Thyroid gland (tissue), 4 donors: ENCODE results near the gene CCSER1. TPM values are rescaled to one million over a fixed set of nuclear protein-coding genes. Genes with fewer than 3 reads are reported as not detected.

Experiments used
- DNase-seq, 2 donors: peaks; one replicate each; pipeline ENCODE4 v3.0.0-alpha.2; 2019
- H3K27ac ChIP-seq, 3 donors: fragments of 200-600 bp; sonication (generic); 1 replicate in 2 of 3; 2 replicates in 1 of 3; pipeline ENCODE4 v1.5.1; 2016 to 2019; ENCODE audit warnings: mild to moderate bottlenecking in 1 of 3, moderate library complexity in 1 of 3
- H3K27me3 ChIP-seq: fragments of 200-600 bp; sonication (generic); one replicate; pipeline ENCODE4 v1.5.1; 2019
- H3K36me3 ChIP-seq, 2 donors: fragments of 200-600 bp; sonication (generic); one replicate each; pipeline ENCODE4 v1.5.1; 2016 to 2019
- H3K4me1 ChIP-seq, 2 donors: fragments of 200-600 bp; sonication (generic); one replicate each; pipeline ENCODE4 v1.5.1; 2017 to 2019
- H3K4me3 ChIP-seq, 3 donors: fragments of 200-600 bp; sonication (generic); replicated peaks in 1 of 3; 1 replicate in 2 of 3; 2 replicates in 1 of 3; pipeline ENCODE4 v1.5.1; 2016; ENCODE audit warnings: mild to moderate bottlenecking in 1 of 3
- H3K9me3 ChIP-seq: fragments of 200-600 bp; sonication (generic); one replicate; pipeline ENCODE4 v1.5.1; 2017
- POLR2A ChIP-seq, 2 donors: fragments of 450-650 bp; IDR thresholded peaks; one replicate each; pipeline ENCODE4 v1.6.1; 2017; ENCODE audit warnings: antibody characterized with exemption in 2 of 2, mild to moderate bottlenecking in 2 of 2, moderate library complexity in 1 of 2
- WGBS, 2 donors: methylation state at CpG; one replicate each; pipeline ENCODE4 v1.1.5; 2017; 5-methylcytosine and 5-hydroxymethylcytosine counted together
- intact Hi-C: fragments of 100-400 bp; cut with DNase I; formaldehyde crosslinking; loops from one replicate; pipeline ENCODE4 v1.15.1; 2023
- total RNA-seq, 4 donors: library from RNA; depleted of rRNA; stranded (reverse); fragments of >200 nt; gene quantifications; one replicate each; pipeline ENCODE4 v1.2.3, GENCODE V29; 2016
- TF ChIP-seq, protein P1 (sequence below), 6 experiments: fragments of 200-600 bp in 3 of 6; fragments of 450-650 bp in 3 of 6; sonication (generic) in 3 of 6; IDR thresholded peaks; one replicate each; pipeline ENCODE4 v1.5.1; 2016 to 2019; ENCODE audit warnings: antibody characterized with exemption in 6 of 6, mild to moderate bottlenecking in 2 of 6, inconsistent platforms in 1 of 6, moderate library complexity in 1 of 6

Gene CCSER1
- total RNA-seq, 4 donors from 2014 or later = 37.7 to 52.3 (median 43.3) TPM

- Histone ChIP-seq H3K4me1 (no peaks in the 10 kb centered on the region), H3K27ac (no peak overlapping the region), H3K36me3 (no peaks in the 10 kb centered on the region), H3K27me3 (no peaks in the 10 kb centered on the region), H3K9me3 (no peaks in the 10 kb centered on the region), H3K4me3 (no peak overlapping the region)
- 52 to 64% methylated on average over 2 of the region's 2 CpGs for WGBS, 2 donors
- TF ChIP-seq, protein P1, sequence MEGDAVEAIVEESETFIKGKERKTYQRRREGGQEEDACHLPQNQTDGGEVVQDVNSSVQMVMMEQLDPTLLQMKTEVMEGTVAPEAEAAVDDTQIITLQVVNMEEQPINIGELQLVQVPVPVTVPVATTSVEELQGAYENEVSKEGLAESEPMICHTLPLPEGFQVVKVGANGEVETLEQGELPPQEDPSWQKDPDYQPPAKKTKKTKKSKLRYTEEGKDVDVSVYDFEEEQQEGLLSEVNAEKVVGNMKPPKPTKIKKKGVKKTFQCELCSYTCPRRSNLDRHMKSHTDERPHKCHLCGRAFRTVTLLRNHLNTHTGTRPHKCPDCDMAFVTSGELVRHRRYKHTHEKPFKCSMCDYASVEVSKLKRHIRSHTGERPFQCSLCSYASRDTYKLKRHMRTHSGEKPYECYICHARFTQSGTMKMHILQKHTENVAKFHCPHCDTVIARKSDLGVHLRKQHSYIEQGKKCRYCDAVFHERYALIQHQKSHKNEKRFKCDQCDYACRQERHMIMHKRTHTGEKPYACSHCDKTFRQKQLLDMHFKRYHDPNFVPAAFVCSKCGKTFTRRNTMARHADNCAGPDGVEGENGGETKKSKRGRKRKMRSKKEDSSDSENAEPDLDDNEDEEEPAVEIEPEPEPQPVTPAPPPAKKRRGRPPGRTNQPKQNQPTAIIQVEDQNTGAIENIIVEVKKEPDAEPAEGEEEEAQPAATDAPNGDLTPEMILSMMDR (IDR thresholded peaks at IDR 0.05) = no peak
- no peak for TF ChIP-seq POLR2A (IDR thresholded peaks at IDR 0.05)
- intact Hi-C loops = no loop called here
- no peak for DNase-seq
Observed at GRCh38 chr4:91302120-91302519, 1174.9 kb downstream of the CCSER1 start.

DNA sequence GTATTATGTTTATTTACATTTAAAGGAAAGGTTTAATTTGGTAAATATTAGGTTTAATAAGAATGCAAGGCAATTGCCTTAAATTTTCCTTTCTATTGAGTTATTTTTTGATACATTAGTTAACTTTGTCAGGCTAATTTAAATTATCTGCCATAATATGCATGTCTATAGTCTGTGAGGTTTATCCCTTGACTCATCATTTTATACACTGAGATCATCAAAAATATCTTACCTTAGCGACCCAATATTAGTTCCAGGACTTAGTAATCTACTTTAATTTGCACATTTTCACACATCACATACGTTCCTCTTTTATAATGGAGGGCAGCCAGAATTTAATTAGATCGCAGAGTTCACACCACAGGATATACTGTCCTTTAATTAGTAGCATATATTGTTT lies 1177.1 kb downstream of the CCSER1 start:
- 81 to 86% methylated on average over 3 of the region's 3 CpGs for WGBS, 2 donors
- intact Hi-C loops = no loop called here
- DNase-seq = no peak
- no peaks in the 10 kb centered on the region for H3K27me3 ChIP-seq
- H3K27ac ChIP-seq = no peak overlapping the region
- no peak overlapping the region for H3K4me3 ChIP-seq
- TF ChIP-seq POLR2A (IDR thresholded peaks at IDR 0.05) = no peak
- TF ChIP-seq, protein P1 (IDR thresholded peaks at IDR 0.05) = no peak
- no peaks in the 10 kb centered on the region for H3K4me1 ChIP-seq
- no peaks in the 10 kb centered on the region for H3K9me3 ChIP-seq
- H3K36me3 ChIP-seq = no peaks in the 10 kb centered on the region

GRCh38 chr4:91317434-91317833 lies 1190.2 kb downstream of the CCSER1 start:
- no peaks in the 10 kb centered on the region for H3K9me3 ChIP-seq
- no peaks in the 10 kb centered on the region for H3K4me1 ChIP-seq
- H3K27ac ChIP-seq = no peak overlapping the region
- no peak for DNase-seq
- no peaks in the 10 kb centered on the region for H3K27me3 ChIP-seq
- H3K4me3 ChIP-seq = no peak overlapping the region
- TF ChIP-seq, protein P1 (IDR thresholded peaks at IDR 0.05) = no peak
- TF ChIP-seq POLR2A (IDR thresholded peaks at IDR 0.05) = no peak
- 72 to 75% methylated on average over 4 of the region's 4 CpGs for WGBS, 2 donors
- intact Hi-C loops = no loop called here
- H3K36me3 ChIP-seq = no peaks in the 10 kb centered on the region

DNA sequence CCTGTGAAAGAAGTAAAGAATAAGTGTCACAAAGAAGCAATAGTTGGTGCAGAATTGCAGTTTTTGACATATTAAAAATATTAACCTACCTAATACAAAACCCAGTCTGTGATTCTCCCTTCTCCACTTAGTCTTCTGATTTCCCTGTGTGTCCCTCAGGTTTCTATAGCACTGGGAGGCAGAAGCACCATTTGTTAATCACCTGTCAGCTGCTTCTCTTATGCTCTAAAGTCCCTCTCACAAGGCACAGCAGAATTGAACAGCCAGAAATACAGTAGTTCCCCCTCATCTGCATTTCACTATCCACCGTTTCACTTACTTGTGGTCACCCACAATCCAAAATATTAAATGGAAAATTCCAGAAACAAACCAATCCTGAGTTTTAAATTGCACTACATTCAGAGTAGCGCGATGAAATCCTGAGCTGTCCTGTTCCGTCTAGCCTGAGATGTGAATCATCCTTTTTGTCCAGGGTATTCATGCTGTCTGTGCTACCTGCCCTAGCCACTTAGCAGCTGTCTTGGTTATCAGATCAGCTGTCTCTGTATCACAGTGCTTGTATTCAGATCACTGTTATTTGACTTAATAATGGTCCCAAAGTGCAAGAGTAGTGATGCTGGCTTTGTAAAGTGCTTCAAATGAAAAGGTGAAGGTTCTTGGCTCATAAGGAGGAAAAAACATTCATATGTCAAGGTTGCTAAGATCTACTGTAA lies 1192.5 kb downstream of the CCSER1 start:
- Histone ChIP-seq H3K4me1 (no peaks in the 10 kb centered on the region), H3K4me3 (no peak overlapping the region), H3K27ac (no peak overlapping the region), H3K27me3 (no peaks in the 10 kb centered on the region), H3K36me3 (no peaks in the 10 kb centered on the region), H3K9me3 (no peaks in the 10 kb centered on the region)
- 91 to 94% methylated on average over 4 of the region's 4 CpGs for WGBS, 2 donors
- no peak for DNase-seq
- no peak for TF ChIP-seq POLR2A (IDR thresholded peaks at IDR 0.05)
- TF ChIP-seq, protein P1 (IDR thresholded peaks at IDR 0.05) = no peak
- intact Hi-C loops = no loop called here

DNA sequence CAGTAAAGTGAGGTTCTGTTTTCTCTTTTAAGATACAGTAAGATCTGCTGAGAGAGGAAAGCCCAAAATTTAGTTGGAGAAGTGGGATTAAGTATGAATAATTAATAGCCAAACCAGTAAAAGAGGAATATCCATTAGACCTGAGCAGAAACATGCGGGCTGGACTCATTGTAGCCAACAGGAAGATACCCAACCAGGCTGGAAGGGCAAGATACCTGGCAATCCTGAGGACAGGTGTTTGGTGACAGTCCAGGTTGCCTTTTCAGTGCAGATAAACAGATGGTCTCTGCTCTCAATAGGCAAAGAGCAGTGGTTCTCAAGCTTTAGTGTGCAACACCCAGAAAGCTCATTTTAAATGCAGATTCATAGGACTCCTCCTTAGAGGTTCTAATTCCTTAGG lies 1195.8 kb downstream of the CCSER1 start:
- TF ChIP-seq, protein P1 (IDR thresholded peaks at IDR 0.05) = no peak
- no peak for TF ChIP-seq POLR2A (IDR thresholded peaks at IDR 0.05)
- Histone ChIP-seq H3K36me3 (no peaks in the 10 kb centered on the region), H3K9me3 (no peaks in the 10 kb centered on the region), H3K4me3 (no peak overlapping the region), H3K4me1 (no peaks in the 10 kb centered on the region), H3K27me3 (no peaks in the 10 kb centered on the region), H3K27ac (no peak overlapping the region)
- no peak for DNase-seq
- intact Hi-C loops = no loop called here
- 93 to 94% methylated on average over 1 of the region's 1 CpG for WGBS, 2 donors
